HUES64 (cell line): ENCODE measurements around the gene GALT.

Source experiments
- H3K27ac ChIP-seq: 2 replicates; pipeline ENCODE4 v1.7.0; 2013; ENCODE audit warnings: low read depth, low read length, inconsistent platforms
- H3K27me3 ChIP-seq: 2 replicates; pipeline ENCODE4 v1.6.1; 2013; ENCODE audit warnings: mild to moderate bottlenecking, low read length; ENCODE audit not compliant: insufficient read depth
- H3K36me3 ChIP-seq: 2 replicates; pipeline ENCODE4 v1.6.1; 2013; ENCODE audit warnings: mild to moderate bottlenecking, low read length; ENCODE audit not compliant: insufficient read depth
- H3K4me1 ChIP-seq: 2 replicates; pipeline ENCODE4 v1.6.1; 2013; ENCODE audit warnings: mild to moderate bottlenecking, low read length, moderate library complexity; ENCODE audit not compliant: insufficient read depth
- H3K4me3 ChIP-seq: 2 replicates; pipeline ENCODE4 v1.5.1; 2013; ENCODE audit warnings: mild to moderate bottlenecking, low read length, moderate library complexity
- H3K9ac ChIP-seq: 2 replicates; pipeline ENCODE4 v1.6.1; 2013; ENCODE audit warnings: mild to moderate bottlenecking, low read depth, low read length
- H3K9me3 ChIP-seq: 2 replicates; pipeline ENCODE4 v1.6.1; 2013; ENCODE audit warnings: low read depth, low read length; ENCODE audit not compliant: insufficient read depth
- WGBS: fragments of 150-250, 120-280 bp; methylation state at CpG from one replicate; pipeline ENCODE4 v1.1.7; 2013; ENCODE audit warnings: missing lambda C conversion rate; 5-methylcytosine and 5-hydroxymethylcytosine counted together

The GALT gene

DNA sequence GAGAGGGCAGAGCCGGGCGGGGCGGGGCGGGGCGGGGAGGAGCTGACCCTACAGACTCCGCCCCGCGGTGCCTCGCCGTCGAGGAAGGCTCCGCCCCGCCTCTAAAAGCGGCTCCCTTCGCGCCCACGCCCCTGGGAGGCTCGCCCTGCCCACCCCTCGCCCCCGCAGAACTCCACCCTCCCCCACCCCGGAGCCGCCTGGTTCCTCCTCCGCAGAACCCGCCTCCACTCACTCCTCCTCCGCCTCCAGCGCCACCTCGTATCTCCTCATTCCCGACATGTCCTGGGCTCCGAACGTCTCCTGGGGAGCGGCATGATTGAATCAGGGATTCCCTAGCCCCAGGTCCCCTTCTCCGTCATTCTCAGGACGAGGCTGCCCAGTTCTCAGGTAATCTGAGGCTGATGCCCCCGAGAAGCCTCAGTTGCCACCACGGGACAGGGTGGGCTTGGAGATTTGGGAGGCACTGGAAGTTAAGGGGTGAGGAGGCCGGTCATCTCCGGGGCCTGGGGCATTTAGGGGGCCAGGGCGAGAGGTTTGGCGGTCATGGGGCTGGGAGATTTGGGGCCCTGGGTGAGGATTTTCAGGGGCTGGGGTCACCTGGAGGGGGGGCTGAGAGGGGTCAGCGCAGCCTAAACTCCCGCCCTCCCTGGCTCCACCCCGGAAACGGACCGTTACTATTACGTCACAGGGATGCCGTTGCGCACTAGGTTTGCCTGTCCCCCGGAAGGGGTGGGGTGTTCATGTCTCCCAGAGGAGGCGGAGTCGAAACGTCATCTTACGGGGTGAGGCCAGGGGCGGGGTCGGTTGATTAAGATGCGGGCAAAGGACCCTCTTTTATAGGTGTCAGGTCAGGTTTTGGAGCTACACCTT, 19.1 kb downstream of the GALT start:
- Histone ChIP-seq H3K4me3 (peak overlapping the region; percentile 92), H3K36me3 (peaks cover 10% of the 10 kb centered on the region; the same call in 1 of the 2 replicates), H3K27ac (peak overlapping the region; percentile 98), H3K9me3 (0 out of 2 replicates have a peak, but pooled peaks cover 3% of the 10 kb centered on the region), H3K4me1 (peaks cover 6% of the 10 kb centered on the region), H3K27me3 (no peaks in the 10 kb centered on the region), H3K9ac (peak overlapping the region; percentile 87)
- under 1% methylated on average over 54 of the region's 55 CpGs for WGBS

DNA sequence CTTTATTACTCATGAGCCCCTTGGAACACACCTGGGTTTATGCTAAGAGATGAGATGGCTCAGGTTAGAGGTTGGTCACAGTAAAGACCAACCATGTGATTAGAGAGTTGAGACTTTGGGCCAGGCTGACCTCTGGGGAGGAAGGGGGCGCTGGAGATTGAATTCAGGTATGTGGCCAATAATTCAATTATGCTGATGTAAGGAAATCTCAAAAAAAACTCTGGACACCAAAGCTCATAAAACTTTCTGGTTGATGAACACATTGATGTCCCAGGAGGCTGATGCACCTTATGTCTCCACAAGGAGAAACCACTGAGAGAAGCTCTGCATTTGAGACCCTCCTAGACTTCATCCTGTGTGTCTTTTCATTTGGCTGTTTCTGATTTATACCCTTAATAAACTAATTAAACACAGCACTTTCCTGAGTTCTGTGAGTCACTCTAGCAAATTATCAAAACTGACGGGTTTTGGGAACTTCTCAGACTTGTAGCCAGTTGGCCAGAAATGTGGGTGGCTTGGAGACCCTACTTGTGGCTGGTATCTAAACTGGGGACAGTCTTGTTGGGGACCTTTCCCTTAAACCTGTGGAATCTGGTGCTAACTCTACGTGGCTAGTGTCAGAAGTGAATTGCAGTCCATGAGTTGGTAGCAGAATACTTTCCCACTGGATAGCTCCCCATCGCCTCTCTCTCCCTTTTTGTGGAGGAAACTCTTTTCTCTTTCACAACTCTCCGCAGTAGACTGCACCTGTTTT, 23.5 kb downstream of the GALT start:
- 88% methylated on average over 5 of the region's 5 CpGs for WGBS
- Histone ChIP-seq H3K4me1 (0 out of 2 replicates have a peak, but pooled peaks cover 3% of the 10 kb centered on the region), H3K9ac (no peak overlapping the region)

DNA sequence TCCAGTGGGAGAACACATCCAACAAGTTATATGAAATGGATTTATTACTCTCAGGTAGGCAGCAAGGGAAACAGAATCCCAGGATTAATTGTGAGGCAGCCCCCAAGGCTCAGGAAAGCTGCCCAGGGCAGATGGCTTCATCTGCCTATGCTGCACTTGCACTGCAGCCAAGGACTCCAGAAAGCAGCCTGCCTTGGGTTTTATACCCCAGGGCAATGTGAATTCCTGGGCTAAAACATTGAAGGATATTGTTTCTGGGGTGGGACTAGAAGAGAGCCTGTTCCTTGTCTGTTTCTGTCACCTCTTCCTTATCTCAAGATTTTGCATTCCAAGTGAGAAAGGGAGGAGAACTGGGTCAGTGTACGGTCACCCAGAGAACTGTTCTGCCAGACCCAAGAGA, 24.8 kb downstream of the GALT start:
- Histone ChIP-seq H3K27me3 (no peaks in the 10 kb centered on the region), H3K36me3 (peaks cover 10% of the 10 kb centered on the region; the same call in 1 of the 2 replicates), H3K27ac (no peak overlapping the region), H3K9ac (no peak overlapping the region), H3K9me3 (0 out of 2 replicates have a peak, but pooled peaks cover 3% of the 10 kb centered on the region), H3K4me1 (0 out of 2 replicates have a peak, but pooled peaks cover 3% of the 10 kb centered on the region), H3K4me3 (no peak overlapping the region)
- 100% methylated on average over 1 of the region's 1 CpG for WGBS

More for the DNA sequence above, 23.5 kb downstream of the GALT start:
- no peak overlapping the region for H3K27ac ChIP-seq
- H3K4me3 ChIP-seq: no peak overlapping the region
- no peaks in the 10 kb centered on the region for H3K27me3 ChIP-seq
- H3K36me3 ChIP-seq: peaks cover 10% of the 10 kb centered on the region; the same call in 1 of the 2 replicates
- 0 out of 2 replicates have a peak, but pooled peaks cover 3% of the 10 kb centered on the region for H3K9me3 ChIP-seq

DNA sequence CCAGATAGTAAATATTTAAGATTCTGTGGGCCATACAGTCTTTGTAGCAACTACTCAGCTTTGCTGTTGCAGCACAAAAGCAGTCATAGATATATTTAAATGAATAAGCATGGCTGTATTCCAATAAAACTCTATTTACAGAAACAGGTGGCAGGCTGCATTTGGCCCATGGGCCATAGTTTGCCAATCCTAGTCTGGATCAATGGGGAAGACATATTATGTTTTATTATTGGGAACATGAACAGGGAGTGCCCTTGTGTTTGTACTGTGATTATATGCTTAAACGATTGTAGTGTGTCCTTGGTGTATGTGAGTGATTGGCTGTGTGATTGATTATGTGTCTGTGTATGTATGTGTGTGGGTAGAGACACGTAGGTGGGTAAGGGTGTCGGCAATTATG, 28.0 kb downstream of the GALT start:
- no peaks in the 10 kb centered on the region for H3K27me3 ChIP-seq
- H3K4me1 ChIP-seq: 0 out of 2 replicates have a peak, but pooled peaks cover 2% of the 10 kb centered on the region
- H3K27ac ChIP-seq: no peak overlapping the region
- no peak overlapping the region for H3K4me3 ChIP-seq
- 0 out of 2 replicates have a peak, but pooled peaks cover 3% of the 10 kb centered on the region for H3K9me3 ChIP-seq
- H3K9ac ChIP-seq: no peak overlapping the region
- peaks cover 3% of the 10 kb centered on the region; the same call in 1 of the 2 replicates for H3K36me3 ChIP-seq
- WGBS: 90% methylated on average over 3 of the region's 3 CpGs

DNA sequence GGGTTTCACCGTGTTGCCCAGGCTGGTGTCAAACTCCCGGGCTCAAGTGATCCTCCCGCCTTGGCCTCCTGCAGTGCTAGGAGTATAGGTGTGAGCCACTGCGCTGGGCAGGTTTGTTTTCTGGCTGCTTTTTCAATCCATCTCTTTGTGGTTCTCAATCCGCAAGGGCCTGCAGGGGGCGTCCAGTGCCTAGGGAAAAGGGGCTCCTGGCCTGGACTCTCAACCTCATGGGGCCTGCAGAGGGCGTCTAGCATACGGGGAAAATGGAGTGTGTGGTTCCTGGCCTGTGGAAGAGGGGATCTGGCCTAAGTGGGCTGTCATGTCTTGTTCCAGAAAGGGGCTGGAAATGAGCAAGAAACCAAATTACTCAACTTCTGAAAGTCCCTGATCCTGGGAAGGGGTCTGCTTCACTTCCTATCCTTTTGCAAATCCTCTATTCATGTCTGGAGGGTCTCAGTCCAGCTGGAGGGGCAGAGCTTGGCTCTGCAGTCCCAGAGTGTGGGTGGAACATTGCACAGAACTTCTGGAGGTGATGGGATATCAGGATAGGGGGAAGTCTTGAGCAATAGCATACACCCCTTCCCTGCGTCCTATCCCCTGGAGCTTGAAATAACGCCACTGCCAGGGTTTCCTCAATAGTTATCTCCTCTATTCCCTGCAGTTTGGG, 28.7 kb downstream of the GALT start:
- Histone ChIP-seq H3K9me3 (no peaks in the 10 kb centered on the region), H3K27ac (no peak overlapping the region), H3K4me3 (no peak overlapping the region), H3K27me3 (no peaks in the 10 kb centered on the region), H3K9ac (no peak overlapping the region), H3K36me3 (no peaks in the 10 kb centered on the region), H3K4me1 (0 out of 2 replicates have a peak, but pooled peaks cover 2% of the 10 kb centered on the region)
- WGBS: 26% methylated on average over 10 of the region's 10 CpGs

DNA sequence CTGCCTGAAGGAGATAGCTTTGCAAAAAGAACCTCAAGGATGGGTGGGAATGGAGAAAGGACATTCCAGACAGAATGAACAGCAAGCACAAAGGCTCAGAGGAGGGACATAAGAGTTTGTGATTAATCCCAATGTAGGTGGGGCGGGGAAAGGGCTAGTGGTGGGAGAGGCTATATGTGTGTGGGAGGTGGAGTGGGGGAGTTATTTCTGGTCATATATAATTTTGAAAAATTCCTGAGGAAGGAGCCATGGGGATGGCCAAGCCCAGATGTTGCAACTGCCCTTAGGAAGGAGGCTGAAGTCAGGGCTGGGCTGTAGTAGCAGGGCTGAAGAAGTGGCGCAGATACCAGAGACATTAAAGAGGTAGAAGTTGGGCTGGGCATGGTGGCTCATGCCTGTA, 29.4 kb downstream of the GALT start:
- Histone ChIP-seq H3K9ac (no peak overlapping the region), H3K27me3 (no peaks in the 10 kb centered on the region), H3K36me3 (no peaks in the 10 kb centered on the region), H3K4me3 (no peak overlapping the region), H3K9me3 (no peaks in the 10 kb centered on the region), H3K27ac (no peak overlapping the region), H3K4me1 (0 out of 2 replicates have a peak, but pooled peaks cover 2% of the 10 kb centered on the region)
- WGBS: 95% methylated on average over 2 of the region's 2 CpGs

DNA sequence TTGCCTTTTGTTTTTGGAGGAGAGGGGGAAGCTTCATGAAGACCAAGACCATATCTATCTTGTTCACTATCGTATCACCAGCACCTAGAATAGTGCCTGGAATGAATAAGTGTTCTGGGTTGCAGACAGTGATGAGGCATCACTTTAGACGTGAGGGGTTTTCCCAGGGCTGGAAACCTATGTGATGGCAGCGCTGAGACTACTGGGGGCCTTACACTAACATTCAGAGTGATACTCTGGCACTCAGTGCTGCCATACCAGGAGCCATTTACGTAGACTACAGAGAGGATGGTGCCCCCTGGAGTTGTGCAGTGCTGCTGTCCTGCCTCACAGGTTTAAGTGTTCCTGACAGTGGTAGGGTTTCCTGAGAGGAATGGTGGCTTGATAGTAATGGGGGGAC, 37.7 kb downstream of the GALT start:
- Histone ChIP-seq H3K27ac (no peak overlapping the region), H3K4me3 (no peak overlapping the region), H3K9me3 (no peaks in the 10 kb centered on the region), H3K4me1 (0 out of 2 replicates have a peak, but pooled peaks cover 6% of the 10 kb centered on the region), H3K27me3 (no peaks in the 10 kb centered on the region), H3K36me3 (no peaks in the 10 kb centered on the region), H3K9ac (no peak overlapping the region)
- WGBS: 91% methylated on average over 4 of the region's 4 CpGs

DNA sequence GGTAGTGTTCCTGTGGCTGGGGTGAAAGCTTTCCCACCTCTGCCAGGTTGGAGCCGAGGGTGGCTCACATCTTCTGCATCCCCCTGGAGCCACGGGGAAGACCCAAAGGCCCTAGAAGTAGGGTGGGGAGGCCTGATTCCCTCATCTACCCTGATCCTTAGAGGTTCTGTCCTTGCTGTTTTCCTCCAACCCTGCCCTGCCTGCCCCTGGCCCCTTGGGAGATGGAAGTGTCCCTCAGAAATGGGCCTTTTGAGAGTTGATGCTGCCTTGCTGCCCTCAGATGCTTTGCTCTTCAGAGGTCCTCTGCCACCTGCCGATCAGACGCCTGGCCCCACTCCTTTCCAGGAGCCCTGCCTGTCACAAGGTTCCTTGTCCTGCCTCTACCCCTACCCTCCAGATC, 38.3 kb downstream of the GALT start:
- H3K36me3 ChIP-seq: no peaks in the 10 kb centered on the region
- H3K4me3 ChIP-seq: no peak overlapping the region
- H3K4me1 ChIP-seq: 0 out of 2 replicates have a peak, but pooled peaks cover 6% of the 10 kb centered on the region
- no peak overlapping the region for H3K9ac ChIP-seq
- H3K27me3 ChIP-seq: no peaks in the 10 kb centered on the region
- H3K27ac ChIP-seq: no peak overlapping the region
- H3K9me3 ChIP-seq: no peaks in the 10 kb centered on the region
- 89% methylated on average over 4 of the region's 4 CpGs for WGBS

DNA sequence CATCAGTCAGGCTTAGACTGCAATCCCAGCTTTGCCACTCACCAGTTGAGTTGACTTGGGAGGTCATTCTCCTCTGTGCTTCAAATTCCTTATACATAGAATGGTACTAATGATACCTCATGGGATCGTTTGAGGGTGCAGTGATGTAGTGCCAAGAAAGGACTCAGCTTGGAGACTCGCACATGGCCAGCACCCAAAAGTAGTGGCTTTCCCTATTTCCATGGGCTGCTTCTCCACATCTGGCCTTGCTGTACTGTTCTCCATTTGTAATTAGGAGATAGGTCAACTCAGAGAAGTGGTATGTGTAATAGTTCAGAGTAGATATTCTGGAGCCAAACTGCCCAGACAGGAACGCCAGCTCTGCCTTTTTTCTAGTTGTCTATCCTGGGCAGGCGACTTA, 39.1 kb downstream of the GALT start:
- Histone ChIP-seq H3K36me3 (no peaks in the 10 kb centered on the region), H3K9me3 (no peaks in the 10 kb centered on the region), H3K4me3 (no peak overlapping the region), H3K27me3 (no peaks in the 10 kb centered on the region), H3K27ac (no peak overlapping the region), H3K4me1 (0 out of 2 replicates have a peak, but pooled peaks cover 6% of the 10 kb centered on the region), H3K9ac (no peak overlapping the region)
- 92% methylated on average over 4 of the region's 4 CpGs for WGBS

DNA sequence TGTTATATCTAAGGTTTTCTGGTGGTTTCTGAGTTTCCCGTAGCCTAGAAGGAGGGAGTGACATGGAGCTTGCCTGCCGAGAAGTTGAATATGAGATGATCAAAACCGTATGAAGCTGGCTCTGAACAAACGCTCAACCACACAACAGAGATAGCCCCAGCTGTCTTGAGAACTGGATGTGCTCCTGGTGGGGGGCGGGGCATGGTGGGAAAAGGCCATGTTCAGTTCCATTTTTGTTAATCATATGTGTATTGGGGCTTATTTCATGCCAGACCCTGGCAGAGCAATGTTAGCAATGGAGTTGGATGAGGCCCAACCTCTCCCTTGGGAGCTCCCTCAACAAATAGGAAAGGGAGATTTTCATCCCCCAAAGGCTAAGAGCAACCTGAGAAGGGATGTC, 39.8 kb downstream of the GALT start:
- Histone ChIP-seq H3K4me1 (0 out of 2 replicates have a peak, but pooled peaks cover 6% of the 10 kb centered on the region), H3K36me3 (no peaks in the 10 kb centered on the region)
- 91% methylated on average over 5 of the region's 5 CpGs for WGBS

More for the DNA sequence above, 39.8 kb downstream of the GALT start:
- no peaks in the 10 kb centered on the region for H3K9me3 ChIP-seq
- no peak overlapping the region for H3K9ac ChIP-seq
- no peak overlapping the region for H3K27ac ChIP-seq
- H3K27me3 ChIP-seq: no peaks in the 10 kb centered on the region
- no peak overlapping the region for H3K4me3 ChIP-seq
